Measurements from ENCODE around the gene SCMH1.
"Not testable (repeated sequence)": the region's sequence is repeated elsewhere in the genome, so short reads cannot be mapped to it uniquely, and the experiment has no call there.

Gene SCMH1

DNA sequence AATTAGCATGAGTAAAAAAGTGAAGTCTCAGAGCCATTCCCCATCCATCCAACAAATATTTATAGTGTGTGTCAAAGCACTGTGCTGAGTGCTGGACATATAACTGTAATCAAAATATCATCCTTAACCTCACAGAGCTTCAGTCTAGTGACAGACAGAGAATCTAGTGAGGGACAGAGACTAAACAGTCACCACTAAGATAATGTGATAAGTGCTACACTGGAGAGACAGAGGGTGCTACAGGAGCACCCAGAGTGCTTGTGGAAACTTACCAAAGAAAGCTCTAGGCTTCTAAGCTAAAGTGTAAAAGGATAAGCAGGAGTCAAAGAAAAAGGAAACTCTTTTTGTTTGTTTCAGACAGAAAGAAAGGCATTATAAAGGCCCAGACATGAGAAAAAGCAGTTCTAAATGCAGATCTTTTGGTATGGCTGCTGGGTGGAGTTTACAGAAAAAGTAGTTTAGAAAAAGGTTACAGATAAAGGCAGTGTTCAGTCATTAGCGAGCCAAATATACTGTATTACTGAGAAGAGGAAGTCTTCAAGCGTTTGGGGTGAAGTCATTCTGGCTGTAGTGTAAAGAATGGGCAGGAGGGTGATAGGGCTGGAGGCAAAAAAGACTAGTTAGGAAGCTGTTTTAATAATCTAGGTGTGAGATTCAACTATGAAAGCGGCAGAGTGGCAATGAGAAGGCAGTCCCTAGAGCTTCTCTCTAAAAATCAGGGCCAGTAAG lies 83.8 kb downstream of the SCMH1 start:
- in situ Hi-C loops (cut with MboI; ENCODE audit: low sequenced_read_pairs): no loop called here

DNA sequence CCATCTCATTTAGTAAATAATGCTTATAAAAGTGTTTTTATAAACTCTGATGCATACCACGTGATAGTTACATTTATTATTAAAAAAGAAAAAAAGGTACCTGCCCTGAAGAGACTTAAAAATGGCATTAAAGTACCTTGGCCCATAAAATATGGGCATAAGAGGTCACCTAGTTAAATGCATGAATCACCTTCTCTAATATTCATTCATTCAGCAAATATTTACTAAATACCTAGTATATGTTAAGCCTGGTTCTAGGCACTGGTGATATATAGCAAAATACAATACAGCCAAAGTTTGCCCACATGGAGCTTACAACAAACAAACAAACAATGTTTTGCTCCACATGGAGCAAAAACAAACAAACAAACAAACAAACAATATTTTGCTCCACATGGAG lies 87.0 kb downstream of the SCMH1 start:
- in situ Hi-C loops (cut with MboI; ENCODE audit: low sequenced_read_pairs): no loop called here

DNA sequence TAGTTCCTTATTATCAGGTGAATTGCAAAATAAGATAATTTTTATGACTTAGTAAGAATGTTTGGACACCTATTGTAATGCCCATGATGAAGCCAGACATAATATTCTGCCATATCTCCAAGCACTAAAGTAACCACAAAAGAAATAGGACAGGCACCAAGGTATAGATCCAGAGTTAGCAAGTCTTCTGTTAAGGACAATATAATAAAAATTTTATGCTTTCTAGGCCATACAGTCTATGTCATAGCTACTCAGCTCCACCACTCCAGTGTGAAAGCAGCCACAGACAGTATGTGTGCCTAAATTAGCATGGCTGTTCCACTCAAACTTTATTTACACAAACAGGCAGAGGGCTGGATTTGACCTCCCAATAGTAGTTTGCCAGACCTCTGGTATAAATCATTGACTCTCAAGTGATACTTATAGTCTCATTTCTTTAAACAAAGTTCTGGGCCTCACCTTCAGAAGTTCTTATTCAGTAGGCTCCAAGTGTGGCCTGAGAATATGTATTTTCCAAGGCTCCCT lies 88.3 kb downstream of the SCMH1 start:
- in situ Hi-C loops (cut with MboI; ENCODE audit: low sequenced_read_pairs): no loop called here

GRCh38 chr1:41152622-41153044 lies 89.5 kb downstream of the SCMH1 start:
- in situ Hi-C loops (cut with MboI; ENCODE audit: low sequenced_read_pairs): no loop called here

DNA sequence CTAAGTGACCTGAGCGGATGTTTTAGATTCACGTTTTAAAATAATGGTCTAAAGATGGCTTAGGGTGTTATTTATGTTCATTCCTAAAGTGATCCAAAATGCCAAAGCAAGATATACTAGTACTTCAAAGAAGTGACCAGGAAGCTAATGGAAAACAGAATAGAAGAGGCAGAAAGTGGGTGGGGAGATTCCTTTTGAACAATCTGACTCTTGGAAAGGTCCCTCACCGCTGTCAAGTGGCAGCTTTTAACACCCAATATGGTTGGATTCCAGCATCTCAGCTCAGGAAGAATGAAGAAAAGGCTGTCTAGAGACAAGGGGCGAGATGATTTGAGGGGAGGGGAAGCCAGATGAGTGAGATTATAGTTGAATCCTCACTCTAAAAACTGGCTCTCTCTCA lies 90.3 kb downstream of the SCMH1 start:
- in situ Hi-C loops (cut with MboI; ENCODE audit: low sequenced_read_pairs): no loop called here

- in situ Hi-C loops (cut with MboI; ENCODE audit: low sequenced_read_pairs): no loop called here
Measured at GRCh38 chr1:41149570-41149969, 92.5 kb downstream of the SCMH1 start.

DNA sequence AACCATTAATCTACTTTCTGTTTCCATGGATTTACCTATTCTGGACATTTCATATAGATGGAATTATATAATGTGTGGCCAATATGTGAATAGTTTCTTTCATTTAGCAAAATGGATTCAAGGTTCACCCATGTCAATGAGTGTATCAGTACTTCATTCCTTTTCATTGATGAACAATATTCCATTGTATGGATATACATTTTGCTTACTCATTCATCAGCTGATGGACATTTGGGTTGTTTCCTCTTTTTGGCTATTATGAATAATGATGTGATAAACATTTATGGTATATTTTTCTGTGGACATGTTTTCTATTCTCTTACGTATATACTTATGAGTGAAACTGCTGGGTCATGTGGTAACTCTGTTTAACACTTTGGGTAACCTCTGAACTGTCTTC lies 97.8 kb downstream of the SCMH1 start:
- in situ Hi-C loops (cut with MboI; ENCODE audit: low sequenced_read_pairs): no loop called here

DNA sequence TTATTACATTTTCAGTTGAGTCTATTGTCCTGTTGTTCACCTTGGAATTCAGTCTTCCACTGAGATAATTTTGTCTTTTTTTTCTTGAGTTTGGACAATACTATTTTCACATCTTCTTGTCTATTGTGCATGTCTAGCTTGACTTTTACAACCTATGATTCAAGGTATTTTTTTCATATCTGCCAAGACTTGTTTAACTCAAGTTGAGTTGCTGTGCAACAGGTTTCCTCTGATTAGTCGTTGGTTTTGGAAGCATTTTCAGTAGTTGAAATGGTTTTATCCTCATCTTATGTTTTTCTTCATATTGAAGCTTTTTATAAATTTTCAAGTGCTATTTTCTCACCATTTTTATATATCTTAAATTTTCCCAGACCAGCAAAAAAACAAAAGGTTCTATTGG lies 103.6 kb downstream of the SCMH1 start:
- in situ Hi-C loops (cut with MboI; ENCODE audit: low sequenced_read_pairs): no loop called here

DNA sequence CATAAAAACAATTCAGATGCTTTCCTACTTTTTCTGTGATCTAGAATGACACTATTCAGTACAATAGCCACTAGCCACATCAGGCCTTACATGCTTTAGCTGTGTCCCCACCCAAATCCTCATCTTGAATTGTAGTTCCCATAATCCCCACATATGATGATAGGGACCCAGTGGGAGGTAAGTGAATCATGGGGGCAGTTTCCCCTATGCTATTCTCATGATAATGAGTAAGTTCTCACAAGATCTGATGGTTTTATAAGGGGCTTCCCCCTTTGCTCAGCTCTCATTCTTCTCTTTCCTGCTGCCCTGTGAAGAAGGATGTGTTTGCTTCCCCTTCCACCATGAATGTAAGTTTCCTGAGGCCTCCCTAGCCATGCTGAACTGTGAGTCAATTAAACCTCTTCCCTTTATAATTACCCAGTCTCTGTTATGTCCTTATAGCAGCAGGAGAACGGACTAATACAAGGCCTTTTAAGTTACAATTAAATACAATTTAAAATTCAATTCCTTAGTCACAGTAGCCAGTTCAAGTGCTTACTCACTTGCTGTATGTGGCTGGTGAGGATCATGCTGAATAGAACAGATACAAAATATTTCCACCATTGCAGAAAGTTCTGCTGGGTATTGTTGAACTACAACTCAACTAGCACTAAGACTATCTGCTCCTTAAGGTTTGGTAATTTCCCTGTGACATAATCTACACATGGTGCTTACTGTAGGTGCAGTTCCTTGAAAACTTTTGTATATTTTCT lies 106.7 kb downstream of the SCMH1 start:
- in situ Hi-C loops (cut with MboI; ENCODE audit: low sequenced_read_pairs): no loop called here

DNA sequence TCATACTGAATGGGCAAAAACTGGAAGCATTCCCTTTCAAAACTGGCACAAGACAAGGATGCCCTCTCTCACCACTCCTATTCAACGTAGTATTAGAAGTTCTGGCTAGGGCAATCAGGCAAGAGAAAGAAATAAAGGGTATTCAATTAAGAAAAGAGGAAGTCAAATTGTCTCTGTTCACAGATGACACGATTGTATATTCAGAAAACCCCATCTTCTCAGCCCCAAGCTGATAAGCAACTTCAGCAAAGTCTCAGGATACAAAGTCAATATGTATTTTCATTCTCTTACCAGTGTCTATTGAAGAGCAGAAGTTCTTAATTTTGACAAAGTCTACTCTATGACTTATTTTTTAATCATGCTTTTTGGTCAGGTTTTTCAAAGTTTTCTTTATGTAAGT lies 107.8 kb downstream of the SCMH1 start:
- in situ Hi-C loops (cut with MboI; ENCODE audit: low sequenced_read_pairs): not testable (repeated sequence)

DNA sequence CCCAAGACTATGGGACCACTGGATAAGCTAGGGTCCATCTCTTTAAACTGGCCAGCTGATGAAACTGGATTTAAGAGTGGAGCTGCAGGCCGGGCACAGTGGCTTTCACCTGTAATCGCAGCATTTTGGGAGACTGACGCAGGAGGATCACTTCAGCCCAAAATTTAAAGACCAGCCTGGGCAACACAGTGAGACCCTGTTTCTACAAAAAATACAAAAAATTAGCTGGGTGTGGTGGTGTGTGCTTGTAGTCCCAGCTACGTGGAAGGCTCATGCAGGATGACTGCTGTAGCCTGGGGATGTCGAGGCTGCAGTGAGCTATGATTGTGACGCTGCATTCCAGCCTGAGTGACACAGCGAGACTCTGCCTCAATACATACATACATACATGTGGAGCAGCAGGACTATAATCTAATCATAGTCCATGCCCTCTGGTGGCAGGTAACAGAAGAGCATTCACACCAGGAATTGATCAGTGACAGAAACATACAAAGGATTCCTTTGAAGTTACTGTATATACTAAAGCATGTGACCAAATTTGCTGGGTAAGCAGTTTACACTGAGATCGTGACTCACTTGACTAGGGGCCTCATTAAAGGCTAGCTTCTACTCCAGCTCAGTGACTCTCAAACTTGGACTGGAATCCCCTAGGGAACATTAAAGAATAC lies 119.1 kb downstream of the SCMH1 start:
- in situ Hi-C loops (cut with MboI; ENCODE audit: low sequenced_read_pairs): no loop called here

- in situ Hi-C loops (cut with MboI; ENCODE audit: low sequenced_read_pairs): no loop called here
Measured at GRCh38 chr1:41122148-41122547, 120.0 kb downstream of the SCMH1 start.

DNA sequence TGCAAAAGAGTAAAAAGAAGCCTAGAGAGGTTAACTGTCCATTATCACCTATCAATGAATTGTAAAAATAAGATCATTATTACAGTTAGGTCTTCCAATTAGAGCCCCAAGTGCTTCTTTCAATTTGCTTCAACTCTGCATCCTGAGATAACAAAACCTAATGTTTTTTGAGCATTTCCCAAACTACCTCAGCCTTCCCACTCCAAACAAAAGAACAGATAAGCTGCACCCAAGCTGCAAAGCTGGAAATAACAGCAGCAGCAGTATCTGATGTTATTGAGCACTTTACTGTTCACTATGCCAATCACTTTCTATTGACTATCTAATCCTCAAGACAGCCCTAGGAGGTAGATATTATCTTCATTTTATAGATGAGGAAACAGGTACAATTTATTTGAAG lies 123.5 kb downstream of the SCMH1 start:
- in situ Hi-C loops (cut with MboI; ENCODE audit: low sequenced_read_pairs): no loop called here

DNA sequence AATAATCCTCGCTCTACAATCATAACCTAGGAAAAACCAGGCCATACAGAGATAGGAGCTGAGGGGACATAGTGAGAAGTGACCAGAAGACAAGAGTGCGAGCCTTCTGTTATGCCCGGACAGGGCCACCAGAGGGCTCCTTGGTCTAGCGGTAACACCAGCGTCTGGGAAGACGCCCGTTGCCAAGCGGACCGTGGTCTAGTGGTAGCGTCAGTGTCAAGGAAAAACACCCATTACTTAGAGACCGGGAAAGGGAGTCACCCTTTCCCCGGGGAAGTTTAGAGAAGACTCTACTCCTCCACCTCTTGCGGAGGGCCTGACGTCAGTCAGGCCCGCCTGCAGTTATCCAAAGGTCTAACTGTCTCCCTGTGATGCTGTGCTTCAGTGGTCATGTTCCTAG lies 124.9 kb downstream of the SCMH1 start:
- in situ Hi-C loops (cut with MboI; ENCODE audit: low sequenced_read_pairs): not testable (repeated sequence)

DNA sequence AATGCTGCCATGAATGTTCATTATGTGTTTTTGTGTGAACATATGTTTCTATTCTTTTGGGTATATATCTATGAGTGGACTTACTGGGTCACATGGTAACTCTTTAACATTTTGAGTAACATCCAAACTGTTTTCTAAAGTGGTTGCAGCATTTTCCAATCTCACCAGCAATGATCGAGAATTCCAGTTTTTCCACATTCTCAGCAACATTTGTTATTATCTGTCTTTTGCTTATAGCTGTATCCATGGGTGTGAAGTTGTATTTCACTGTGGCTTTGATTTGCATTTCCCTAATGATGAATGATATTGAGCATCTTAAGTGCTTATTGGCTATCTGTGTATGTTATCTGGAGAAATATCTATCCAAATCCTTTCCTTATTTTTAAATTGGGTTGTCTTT lies 131.4 kb downstream of the SCMH1 start:
- in situ Hi-C loops (cut with MboI; ENCODE audit: low sequenced_read_pairs): no loop called here

DNA sequence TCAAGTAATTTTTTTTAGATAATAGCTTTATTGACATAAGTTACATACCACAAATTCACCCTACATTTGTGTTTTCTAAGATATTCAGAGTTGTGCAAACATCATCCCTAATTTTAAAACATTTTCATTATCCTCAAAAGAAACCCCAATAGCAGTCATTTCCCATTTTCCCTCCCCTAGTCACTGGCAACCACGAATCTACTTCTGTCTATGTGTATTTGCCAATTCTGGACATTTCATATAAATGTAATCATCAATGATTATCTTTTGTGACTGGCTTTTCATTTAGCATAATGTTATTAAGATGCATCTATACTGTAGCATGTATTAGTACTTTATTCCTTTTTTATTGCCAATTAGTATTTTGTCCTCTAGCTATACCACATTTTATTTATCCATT lies 131.8 kb downstream of the SCMH1 start:
- in situ Hi-C loops (cut with MboI; ENCODE audit: low sequenced_read_pairs): no loop called here

GRCh38 chr1:41109310-41110197 lies 132.6 kb downstream of the SCMH1 start:
- in situ Hi-C loops (cut with MboI; ENCODE audit: low sequenced_read_pairs): no loop called here

DNA sequence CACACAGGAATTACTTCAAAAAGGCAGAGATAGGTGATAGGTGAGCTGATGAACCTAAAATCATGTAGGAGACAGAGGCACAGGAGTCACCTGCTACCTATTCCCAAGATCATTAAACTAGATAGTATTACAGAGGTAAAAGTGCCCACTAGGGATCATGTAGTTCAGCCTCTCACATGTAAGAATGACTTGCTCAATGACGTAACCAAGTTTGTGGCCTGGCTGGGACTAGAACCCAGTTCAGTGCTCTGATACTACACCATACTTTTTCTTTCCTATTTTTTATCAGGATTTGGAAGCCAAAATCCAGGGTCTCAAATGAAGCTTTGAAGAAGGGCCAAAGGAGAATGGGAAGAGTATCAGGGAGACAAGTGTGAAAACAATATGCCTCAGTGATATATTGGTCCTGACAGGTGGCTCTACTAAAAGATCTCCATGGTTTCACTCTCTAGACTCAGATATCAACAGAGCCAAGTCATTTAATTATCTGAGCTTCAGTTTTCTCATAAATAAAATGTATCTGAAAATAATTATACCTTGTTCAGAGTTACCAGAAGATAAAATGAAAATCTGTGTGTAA lies 133.3 kb downstream of the SCMH1 start:
- in situ Hi-C loops (cut with MboI; ENCODE audit: low sequenced_read_pairs): no loop called here

DNA sequence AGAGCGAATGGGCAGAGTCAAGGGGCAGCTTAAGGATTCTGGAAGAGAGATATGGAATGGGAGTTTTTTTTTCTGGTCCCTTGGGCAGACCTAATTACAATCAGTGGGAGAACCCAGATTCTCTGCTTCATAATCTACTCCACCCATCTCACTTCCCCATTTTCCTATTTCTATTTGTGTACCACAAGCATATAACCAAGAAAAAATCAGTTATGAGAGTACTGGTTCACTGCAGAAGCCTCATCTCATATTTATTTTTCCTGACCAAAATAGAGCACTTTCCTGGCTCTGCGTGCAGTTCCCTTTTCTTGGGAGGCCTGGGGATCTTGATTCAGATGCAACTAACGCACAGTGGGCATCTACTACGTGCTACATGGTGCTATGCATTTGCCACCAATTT lies 138.3 kb downstream of the SCMH1 start:
- in situ Hi-C loops (cut with MboI; ENCODE audit: low sequenced_read_pairs): no loop called here

- in situ Hi-C loops (cut with MboI; ENCODE audit: low sequenced_read_pairs): no loop called here
Measured at GRCh38 chr1:41102653-41103052, 139.5 kb downstream of the SCMH1 start.

All from HL-60/S4 treated with retinoic acid at 250 ng/mL for 4 days and 3 days (cell line).